Glutamatergic neuron (in vitro differentiated cells): ENCODE results near the gene CHAF1B. TPM values are rescaled to one million over a fixed set of nuclear protein-coding genes. Genes with fewer than 3 reads are reported as not detected.

Experiments
- DNase-seq: peaks from one replicate; pipeline ENCODE4 v3.0.0; 2022
- H3K27ac Mint-ChIP-seq: one replicate; pipeline ENCODE4 v1.8.0; 2020; ENCODE audit warnings: mild to moderate bottlenecking, mixed read lengths, inconsistent platforms; ENCODE audit not compliant: unreplicated experiment
- H3K27me3 Mint-ChIP-seq: one replicate; pipeline ENCODE4 v1.8.0; 2020; ENCODE audit warnings: mild to moderate bottlenecking, moderate library complexity, mixed read lengths, inconsistent platforms; ENCODE audit not compliant: unreplicated experiment
- H3K36me3 Mint-ChIP-seq: one replicate; pipeline ENCODE4 v1.8.0; 2020; ENCODE audit warnings: mild to moderate bottlenecking, mixed read lengths, inconsistent platforms; ENCODE audit not compliant: unreplicated experiment
- H3K4me1 Mint-ChIP-seq: one replicate; pipeline ENCODE4 v1.8.0; 2020; ENCODE audit warnings: mild to moderate bottlenecking, low read depth, mixed read lengths, inconsistent platforms; ENCODE audit not compliant: unreplicated experiment
- H3K4me3 Mint-ChIP-seq: one replicate; pipeline ENCODE4 v1.8.0; 2020; ENCODE audit warnings: mild to moderate bottlenecking, mixed read lengths, inconsistent platforms; ENCODE audit not compliant: unreplicated experiment
- H3K9me3 Mint-ChIP-seq: one replicate; pipeline ENCODE4 v1.8.0; 2020; ENCODE audit warnings: mild to moderate bottlenecking, moderate library complexity, mixed read lengths, inconsistent platforms; ENCODE audit not compliant: unreplicated experiment
- CTCF ChIP-seq: fragments of 200-600 bp; sonication (generic); IDR thresholded peaks from one replicate; pipeline ENCODE4 v1.5.0; 2021; ENCODE audit not compliant: partially characterized antibody, unreplicated experiment
- total RNA-seq: library from RNA; stranded (reverse); fragmentation: NEBNext Ultra II Directional; extraction: Animal tissue kit (Norgen Biotek cat#: 25700); gene quantifications from one replicate; pipeline ENCODE4 v1.2.1, GENCODE V29; 2021; ENCODE audit not compliant: unreplicated experiment

Gene CHAF1B
- total RNA-seq, 1 donor from 2014 or later: 2.0 TPM

GRCh38 chr21:36419996-36420395, 34.8 kb downstream of the CHAF1B start:
- Mint-ChIP-seq H3K4me3 (no peak overlapping the region), H3K27ac (no peak overlapping the region), H3K4me1 (peaks cover 6% of the 10 kb centered on the region), H3K36me3 (no peaks in the 10 kb centered on the region), H3K9me3 (peaks cover 1% of the 10 kb centered on the region), H3K27me3 (peaks cover 6% of the 10 kb centered on the region)
- peak; percentile 85 for DNase-seq
- TF ChIP-seq CTCF: peak; percentile 87

- DNase-seq: no peak
- Mint-ChIP-seq H3K27ac (no peak overlapping the region), H3K36me3 (no peaks in the 10 kb centered on the region), H3K4me3 (no peak overlapping the region), H3K27me3 (peaks cover 6% of the 10 kb centered on the region), H3K4me1 (peaks cover 8% of the 10 kb centered on the region), H3K9me3 (peaks cover 1% of the 10 kb centered on the region)
- TF ChIP-seq CTCF: no peak
These were observed 35.6 kb downstream of the CHAF1B start for GRCh38 chr21:36420571-36421339.

- Mint-ChIP-seq H3K4me3 (no peak overlapping the region), H3K36me3 (no peaks in the 10 kb centered on the region), H3K4me1 (peaks cover 8% of the 10 kb centered on the region), H3K27me3 (peaks cover 8% of the 10 kb centered on the region), H3K9me3 (peaks cover 1% of the 10 kb centered on the region), H3K27ac (no peak overlapping the region)
- DNase-seq: peak; percentile 67
- TF ChIP-seq CTCF: peak; percentile 84
These were observed 37.3 kb downstream of the CHAF1B start for GRCh38 chr21:36422279-36423098.

- no peak for DNase-seq
- H3K9me3 Mint-ChIP-seq: peaks cover 7% of the 10 kb centered on the region
- no peak overlapping the region for H3K4me3 Mint-ChIP-seq
- H3K27ac Mint-ChIP-seq: no peak overlapping the region
- H3K4me1 Mint-ChIP-seq: peaks cover 13% of the 10 kb centered on the region
- H3K27me3 Mint-ChIP-seq: peaks cover 8% of the 10 kb centered on the region
- H3K36me3 Mint-ChIP-seq: no peaks in the 10 kb centered on the region
- no peak for TF ChIP-seq CTCF
These were observed 38.7 kb downstream of the CHAF1B start for GRCh38 chr21:36423771-36424433.
